IPS-20b (cell line): ENCODE data around the gene ULK4.

Experiments used
- H3K27ac ChIP-seq: one replicate; pipeline ENCODE4 v1.5.1; 2013; ENCODE audit warnings: low read length
- H3K27me3 ChIP-seq: 2 replicates; pipeline ENCODE4 v1.6.1; 2013; ENCODE audit warnings: mild to moderate bottlenecking, low read length, inconsistent platforms; ENCODE audit not compliant: insufficient read depth
- H3K36me3 ChIP-seq: 2 replicates; pipeline ENCODE4 v1.6.1; 2013; ENCODE audit warnings: low read depth, mild to moderate bottlenecking, inconsistent platforms, low read length, moderate library complexity; ENCODE audit not compliant: insufficient read depth
- H3K4me1 ChIP-seq: 2 replicates; pipeline ENCODE4 v1.6.1; 2013; ENCODE audit warnings: mild to moderate bottlenecking, control low read depth, inconsistent platforms, low read length, moderate library complexity; ENCODE audit not compliant: insufficient read depth
- H3K4me3 ChIP-seq: 2 replicates; pipeline ENCODE4 v1.5.1; 2013; ENCODE audit warnings: mild to moderate bottlenecking, low read length, inconsistent platforms
- H3K9ac ChIP-seq: 2 replicates; pipeline ENCODE4 v1.6.1; 2013; ENCODE audit warnings: low read depth, mild to moderate bottlenecking, inconsistent platforms, low read length, moderate library complexity
- H3K9me3 ChIP-seq: 2 replicates; pipeline ENCODE4 v1.6.1; 2013; ENCODE audit warnings: mild to moderate bottlenecking, low read depth, low read length, inconsistent platforms; ENCODE audit not compliant: insufficient read depth

ULK4 gene

GRCh38 chr3:41436983-41437382 lies 524.9 kb downstream of the ULK4 start:
- H3K27me3 ChIP-seq, result no peaks in the 10 kb centered on the region
- H3K4me1 ChIP-seq, result peaks cover 12% of the 10 kb centered on the region; the same call in 1 of the 2 replicates
- H3K27ac ChIP-seq, result no peak overlapping the region
- H3K4me3 ChIP-seq, result no peak overlapping the region
- no peak overlapping the region for H3K9ac ChIP-seq
- H3K36me3 ChIP-seq, result no peaks in the 10 kb centered on the region
- peaks cover 6% of the 10 kb centered on the region; the same call in 1 of the 2 replicates for H3K9me3 ChIP-seq

DNA sequence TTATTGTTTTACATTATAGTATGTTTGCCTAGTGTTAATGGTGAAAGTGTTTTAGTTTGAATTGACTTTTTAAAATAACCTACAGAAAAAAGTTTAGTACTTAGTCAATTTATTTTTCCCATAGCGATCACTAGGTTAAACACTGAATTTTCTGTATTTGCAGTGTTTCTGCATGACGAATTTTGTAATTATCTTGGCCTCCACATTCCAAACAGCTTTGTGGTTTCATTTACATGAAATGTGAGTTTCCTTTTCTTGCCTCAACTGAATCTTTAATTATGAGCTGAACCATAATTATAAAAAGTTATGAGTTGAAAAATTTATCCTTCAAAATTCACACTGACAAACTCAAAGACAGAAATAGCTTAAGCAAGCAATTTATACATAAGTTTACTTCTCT lies 527.1 kb downstream of the ULK4 start:
- peaks cover 12% of the 10 kb centered on the region; the same call in 1 of the 2 replicates for H3K4me1 ChIP-seq
- H3K27me3 ChIP-seq, result no peaks in the 10 kb centered on the region
- H3K9ac ChIP-seq, result no peak overlapping the region
- no peak overlapping the region for H3K27ac ChIP-seq
- no peaks in the 10 kb centered on the region for H3K36me3 ChIP-seq
- H3K9me3 ChIP-seq, result no peaks in the 10 kb centered on the region; the same call in 1 of the 2 replicates
- H3K4me3 ChIP-seq, result no peak overlapping the region

DNA sequence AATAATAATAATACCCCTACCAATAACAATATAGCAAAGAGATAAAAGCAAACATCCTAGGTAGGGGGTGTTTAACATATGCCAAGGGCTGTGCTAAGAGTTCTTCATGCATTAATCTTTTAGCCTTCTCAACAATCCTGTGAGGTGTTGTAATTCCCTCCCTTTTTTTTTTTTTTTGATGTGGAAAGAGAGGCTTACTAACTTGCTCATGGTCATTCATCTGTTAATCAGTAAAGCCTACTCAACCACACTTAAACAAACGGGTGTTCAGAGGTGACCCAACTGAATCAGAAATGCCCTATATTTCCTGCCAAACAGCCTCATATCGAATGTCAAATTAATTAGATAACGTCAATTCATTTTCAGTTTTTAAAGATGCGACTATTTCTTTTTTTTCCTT lies 530.5 kb downstream of the ULK4 start:
- no peak overlapping the region for H3K4me3 ChIP-seq
- no peak overlapping the region for H3K27ac ChIP-seq
- no peaks in the 10 kb centered on the region for H3K27me3 ChIP-seq
- H3K9me3 ChIP-seq, result no peaks in the 10 kb centered on the region
- no peaks in the 10 kb centered on the region for H3K4me1 ChIP-seq
- no peak overlapping the region for H3K9ac ChIP-seq
- H3K36me3 ChIP-seq, result no peaks in the 10 kb centered on the region

- H3K36me3 ChIP-seq, result no peaks in the 10 kb centered on the region
- H3K4me1 ChIP-seq, result no peaks in the 10 kb centered on the region
- H3K9ac ChIP-seq, result no peak overlapping the region
- no peak overlapping the region for H3K4me3 ChIP-seq
- H3K27me3 ChIP-seq, result no peaks in the 10 kb centered on the region
- no peak overlapping the region for H3K27ac ChIP-seq
- no peaks in the 10 kb centered on the region for H3K9me3 ChIP-seq
These were observed 531.0 kb downstream of the ULK4 start for GRCh38 chr3:41430886-41431285.

GRCh38 chr3:41430391-41430790 lies 531.5 kb downstream of the ULK4 start:
- Histone ChIP-seq H3K36me3 (no peaks in the 10 kb centered on the region), H3K27ac (no peak overlapping the region), H3K27me3 (no peaks in the 10 kb centered on the region), H3K9me3 (no peaks in the 10 kb centered on the region), H3K9ac (no peak overlapping the region), H3K4me1 (no peaks in the 10 kb centered on the region), H3K4me3 (no peak overlapping the region)

GRCh38 chr3:41426485-41426884 lies 535.4 kb downstream of the ULK4 start:
- Histone ChIP-seq H3K9me3 (no peaks in the 10 kb centered on the region), H3K36me3 (no peaks in the 10 kb centered on the region), H3K4me3 (no peak overlapping the region), H3K27me3 (no peaks in the 10 kb centered on the region), H3K4me1 (no peaks in the 10 kb centered on the region), H3K27ac (no peak overlapping the region), H3K9ac (no peak overlapping the region)

DNA sequence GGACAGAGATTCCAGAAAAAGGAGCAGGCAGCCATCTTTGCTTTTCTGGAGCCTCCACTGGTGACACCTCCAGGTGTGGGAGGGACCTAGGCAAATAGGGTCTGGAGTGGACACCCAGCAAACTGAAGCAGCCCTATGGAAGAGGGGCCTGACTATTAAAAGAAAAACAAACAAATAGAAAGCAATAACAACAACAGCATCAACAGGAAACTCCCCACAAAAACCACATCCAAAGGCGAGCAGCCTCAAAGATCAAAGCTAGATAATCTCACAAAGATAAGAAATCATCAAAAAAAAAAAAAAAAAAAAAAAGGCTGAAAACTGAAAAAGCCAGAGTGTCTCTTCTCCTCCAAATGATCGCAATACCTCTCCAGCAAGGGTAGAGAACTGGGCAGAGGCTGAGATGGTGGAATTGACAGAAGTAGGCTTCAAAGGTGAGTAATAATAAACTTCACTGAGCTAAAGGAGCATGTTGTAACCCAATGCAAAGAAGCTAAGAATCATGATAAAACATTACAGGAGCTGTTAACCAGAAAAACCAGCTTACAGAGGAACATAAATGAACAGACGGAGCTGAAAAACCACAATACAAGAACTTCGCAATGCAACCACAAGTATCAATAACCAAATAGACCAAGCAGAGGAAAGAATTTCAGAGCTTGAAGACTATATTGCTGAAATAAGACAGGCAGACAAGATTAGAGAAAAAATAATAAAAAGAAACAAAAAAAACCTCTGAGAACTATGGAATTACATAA lies 537.2 kb downstream of the ULK4 start:
- Histone ChIP-seq H3K36me3 (no peaks in the 10 kb centered on the region), H3K9ac (no peak overlapping the region), H3K4me1 (no peaks in the 10 kb centered on the region), H3K9me3 (no peaks in the 10 kb centered on the region), H3K4me3 (no peak overlapping the region), H3K27ac (no peak overlapping the region), H3K27me3 (no peaks in the 10 kb centered on the region)

GRCh38 chr3:41419809-41420208 lies 542.1 kb downstream of the ULK4 start:
- Histone ChIP-seq H3K27me3 (no peaks in the 10 kb centered on the region), H3K4me1 (0 out of 2 replicates have a peak, but pooled peaks cover 2% of the 10 kb centered on the region), H3K9me3 (no peaks in the 10 kb centered on the region), H3K4me3 (no peak overlapping the region), H3K36me3 (no peaks in the 10 kb centered on the region), H3K9ac (no peak overlapping the region), H3K27ac (no peak overlapping the region)

DNA sequence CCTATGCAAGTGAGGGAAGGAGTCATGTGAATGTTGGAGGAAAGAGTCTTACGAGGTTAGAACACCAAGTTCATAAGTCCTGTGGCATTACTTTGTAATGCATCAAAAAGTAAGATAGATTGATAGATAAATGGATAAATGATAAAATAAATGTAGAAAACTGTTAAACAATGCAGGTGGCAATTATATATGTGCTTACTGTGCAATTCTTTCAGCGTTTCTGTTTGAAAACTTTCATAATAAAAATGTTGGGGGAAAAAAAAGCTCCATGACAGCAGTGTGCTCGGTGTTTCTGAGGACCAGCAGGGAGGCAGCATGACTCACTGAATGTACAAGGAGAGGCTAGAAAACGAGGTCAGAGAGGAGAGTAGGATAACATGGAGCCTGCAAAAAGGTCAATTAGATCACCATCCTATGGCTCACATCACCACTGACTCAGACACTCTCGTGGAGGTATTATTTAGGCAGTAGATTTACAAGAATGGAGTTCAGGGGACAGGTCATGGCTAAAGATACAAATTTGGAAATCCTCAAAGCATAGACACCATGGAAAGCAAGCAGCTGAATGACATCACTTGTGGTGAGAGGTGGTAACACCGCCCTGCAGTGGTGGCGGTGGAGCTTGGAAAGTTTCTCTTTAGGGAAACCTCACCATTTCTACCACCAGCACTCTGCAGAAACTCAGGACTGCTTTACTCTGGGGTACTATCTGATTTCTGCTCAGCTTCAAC lies 542.8 kb downstream of the ULK4 start:
- Histone ChIP-seq H3K36me3 (no peaks in the 10 kb centered on the region), H3K9ac (no peak overlapping the region), H3K4me1 (0 out of 2 replicates have a peak, but pooled peaks cover 2% of the 10 kb centered on the region), H3K9me3 (no peaks in the 10 kb centered on the region), H3K4me3 (no peak overlapping the region), H3K27me3 (no peaks in the 10 kb centered on the region), H3K27ac (no peak overlapping the region)

DNA sequence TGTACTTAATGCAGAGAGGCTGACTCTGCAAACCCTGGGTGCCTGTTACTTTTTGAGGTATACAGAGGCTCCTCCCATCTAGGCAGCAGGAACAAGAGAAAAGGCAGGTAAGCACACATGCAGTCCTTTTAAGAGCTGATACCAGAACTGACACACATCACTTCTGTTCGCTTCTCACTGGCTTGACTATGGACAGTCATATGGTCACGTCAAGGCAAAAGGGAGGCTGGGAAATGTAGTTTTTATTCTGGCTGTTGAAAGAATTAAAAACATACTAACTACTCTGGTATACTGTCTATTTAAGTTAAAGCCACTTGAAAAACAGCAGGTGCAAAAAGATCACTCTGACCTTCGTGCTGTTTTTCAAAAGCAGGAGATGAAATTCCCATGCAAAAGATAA lies 544.3 kb downstream of the ULK4 start:
- Histone ChIP-seq H3K36me3 (no peaks in the 10 kb centered on the region), H3K9me3 (no peaks in the 10 kb centered on the region), H3K27me3 (no peaks in the 10 kb centered on the region), H3K4me3 (no peak overlapping the region), H3K9ac (no peak overlapping the region), H3K4me1 (0 out of 2 replicates have a peak, but pooled peaks cover 2% of the 10 kb centered on the region), H3K27ac (no peak overlapping the region)

DNA sequence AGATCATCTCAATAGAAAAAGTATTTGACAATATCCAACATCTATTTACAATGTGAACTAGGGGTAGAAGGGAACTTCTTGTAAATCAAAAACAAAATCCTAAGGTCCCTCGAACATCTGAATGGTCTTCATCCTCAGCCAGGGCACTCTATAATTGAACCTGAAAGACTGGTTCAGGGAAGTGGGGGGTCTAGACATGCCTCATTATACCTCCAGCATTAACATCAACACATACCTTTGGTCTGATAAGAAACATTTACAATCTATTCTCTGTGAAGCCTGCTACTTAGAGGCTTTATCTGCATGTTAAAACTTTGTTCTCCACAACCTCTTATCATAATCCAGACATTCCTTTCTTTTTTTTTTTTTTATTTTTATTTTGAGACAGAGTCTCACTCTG lies 550.8 kb downstream of the ULK4 start:
- Histone ChIP-seq H3K9ac (no peak overlapping the region), H3K9me3 (no peaks in the 10 kb centered on the region), H3K4me1 (no peaks in the 10 kb centered on the region), H3K27ac (no peak overlapping the region), H3K4me3 (no peak overlapping the region), H3K36me3 (no peaks in the 10 kb centered on the region), H3K27me3 (no peaks in the 10 kb centered on the region)

DNA sequence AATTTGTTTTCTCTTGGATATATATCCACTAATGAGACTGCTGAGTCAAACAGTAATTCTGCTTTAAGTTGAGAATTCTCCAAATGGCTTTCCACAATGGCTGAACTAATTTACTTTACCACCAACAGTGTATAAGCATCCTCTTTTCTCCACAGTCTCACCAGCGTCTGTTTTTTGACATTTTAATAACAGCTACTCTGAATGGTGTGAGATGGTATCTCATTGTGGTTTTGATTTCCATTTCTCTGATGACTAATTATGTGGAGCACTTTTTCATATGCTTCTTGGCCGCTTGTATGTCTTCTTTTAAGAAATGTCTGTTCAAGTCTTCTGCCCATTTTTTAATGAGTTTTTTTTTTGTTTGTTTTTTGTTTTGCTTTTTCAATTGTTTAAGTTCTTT lies 556.4 kb downstream of the ULK4 start:
- H3K27me3 ChIP-seq, result no peaks in the 10 kb centered on the region
- no peak overlapping the region for H3K9ac ChIP-seq
- no peaks in the 10 kb centered on the region for H3K4me1 ChIP-seq
- H3K4me3 ChIP-seq, result no peak overlapping the region
- H3K36me3 ChIP-seq, result no peaks in the 10 kb centered on the region
- H3K9me3 ChIP-seq, result no peaks in the 10 kb centered on the region
- no peak overlapping the region for H3K27ac ChIP-seq
